Measurements from ENCODE around the gene GIT2. TPM values are rescaled to one million over a fixed set of nuclear protein-coding genes. Genes with fewer than 3 reads are reported as not detected.

The GIT2 gene
- total and polyA plus RNA-seq, 2 of the 13 experiments (the other 11 are each of a cell fraction or from before 2014, with no cell fraction given) = 18.4 to 19.8 TPM

- no peak for TF ChIP-seq KIAA2018 (CRISPR knock-in tag; IDR thresholded peaks at IDR 0.05; ENCODE audit: borderline replicate concordance)
- TF ChIP-seq, protein P1, sequence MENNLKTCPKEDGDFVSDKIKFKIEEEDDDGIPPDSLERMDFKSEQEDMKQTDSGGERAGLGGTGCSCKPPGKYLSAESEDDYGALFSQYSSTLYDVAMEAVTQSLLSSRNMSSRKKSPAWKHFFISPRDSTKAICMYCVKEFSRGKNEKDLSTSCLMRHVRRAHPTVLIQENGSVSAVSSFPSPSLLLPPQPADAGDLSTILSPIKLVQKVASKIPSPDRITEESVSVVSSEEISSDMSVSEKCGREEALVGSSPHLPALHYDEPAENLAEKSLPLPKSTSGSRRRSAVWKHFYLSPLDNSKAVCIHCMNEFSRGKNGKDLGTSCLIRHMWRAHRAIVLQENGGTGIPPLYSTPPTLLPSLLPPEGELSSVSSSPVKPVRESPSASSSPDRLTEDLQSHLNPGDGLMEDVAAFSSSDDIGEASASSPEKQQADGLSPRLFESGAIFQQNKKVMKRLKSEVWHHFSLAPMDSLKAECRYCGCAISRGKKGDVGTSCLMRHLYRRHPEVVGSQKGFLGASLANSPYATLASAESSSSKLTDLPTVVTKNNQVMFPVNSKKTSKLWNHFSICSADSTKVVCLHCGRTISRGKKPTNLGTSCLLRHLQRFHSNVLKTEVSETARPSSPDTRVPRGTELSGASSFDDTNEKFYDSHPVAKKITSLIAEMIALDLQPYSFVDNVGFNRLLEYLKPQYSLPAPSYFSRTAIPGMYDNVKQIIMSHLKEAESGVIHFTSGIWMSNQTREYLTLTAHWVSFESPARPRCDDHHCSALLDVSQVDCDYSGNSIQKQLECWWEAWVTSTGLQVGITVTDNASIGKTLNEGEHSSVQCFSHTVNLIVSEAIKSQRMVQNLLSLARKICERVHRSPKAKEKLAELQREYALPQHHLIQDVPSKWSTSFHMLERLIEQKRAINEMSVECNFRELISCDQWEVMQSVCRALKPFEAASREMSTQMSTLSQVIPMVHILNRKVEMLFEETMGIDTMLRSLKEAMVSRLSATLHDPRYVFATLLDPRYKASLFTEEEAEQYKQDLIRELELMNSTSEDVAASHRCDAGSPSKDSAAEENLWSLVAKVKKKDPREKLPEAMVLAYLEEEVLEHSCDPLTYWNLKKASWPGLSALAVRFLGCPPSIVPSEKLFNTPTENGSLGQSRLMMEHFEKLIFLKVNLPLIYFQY (CRISPR knock-in tag; IDR thresholded peaks at IDR 0.05; ENCODE audit: borderline replicate concordance) = no peak
- no peak for TF ChIP-seq ZZZ3 (CRISPR knock-in tag; IDR thresholded peaks at IDR 0.05; ENCODE audit: borderline replicate concordance)
- no peak for TF ChIP-seq ZBTB26 (CRISPR knock-in tag; IDR thresholded peaks at IDR 0.05; ENCODE audit: borderline replicate concordance)
- TF ChIP-seq SIX4 (CRISPR knock-in tag; IDR thresholded peaks at IDR 0.05) = no peak
- no peak for TF ChIP-seq THAP11 (CRISPR knock-in tag; IDR thresholded peaks at IDR 0.05)
- no peak for TF ChIP-seq ATM (IDR thresholded peaks at IDR 0.05; ENCODE audit: borderline replicate concordance)
- TF ChIP-seq ZNF430 (CRISPR knock-in tag; IDR thresholded peaks at IDR 0.05) = no peak
- no peak for TF ChIP-seq NKX3-1 (CRISPR knock-in tag; IDR thresholded peaks at IDR 0.05)
- TF ChIP-seq, protein P2, sequence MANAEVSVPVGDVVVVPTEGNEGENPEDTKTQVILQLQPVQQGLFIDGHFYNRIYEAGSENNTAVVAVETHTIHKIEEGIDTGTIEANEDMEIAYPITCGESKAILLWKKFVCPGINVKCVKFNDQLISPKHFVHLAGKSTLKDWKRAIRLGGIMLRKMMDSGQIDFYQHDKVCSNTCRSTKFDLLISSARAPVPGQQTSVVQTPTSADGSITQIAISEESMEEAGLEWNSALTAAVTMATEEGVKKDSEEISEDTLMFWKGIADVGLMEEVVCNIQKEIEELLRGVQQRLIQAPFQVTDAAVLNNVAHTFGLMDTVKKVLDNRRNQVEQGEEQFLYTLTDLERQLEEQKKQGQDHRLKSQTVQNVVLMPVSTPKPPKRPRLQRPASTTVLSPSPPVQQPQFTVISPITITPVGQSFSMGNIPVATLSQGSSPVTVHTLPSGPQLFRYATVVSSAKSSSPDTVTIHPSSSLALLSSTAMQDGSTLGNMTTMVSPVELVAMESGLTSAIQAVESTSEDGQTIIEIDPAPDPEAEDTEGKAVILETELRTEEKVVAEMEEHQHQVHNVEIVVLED (CRISPR knock-in tag; IDR thresholded peaks at IDR 0.05; ENCODE audit: borderline replicate concordance) = no peak
Observed at GRCh38 chr12:109890620-109891170, 105.5 kb downstream of the GIT2 start (continued).

Data from HepG2 (cell line).